Measurements from ENCODE around the gene PHLPP2. TPM values are rescaled to one million over a fixed set of nuclear protein-coding genes. Genes with fewer than 3 reads are reported as not detected.
"Not testable (repeated sequence)": the region's sequence is repeated elsewhere in the genome, so short reads cannot be mapped to it uniquely, and the experiment has no call there.

Gene PHLPP2
- total and polyA plus RNA-seq, 2 donors (not counting 1 experiment from before 2014, with no cell fraction given): 9.7 to 13.2 TPM

- no peak overlapping the region for H3K9ac ChIP-seq (ENCODE audit: insufficient read depth, low read length)
- H3K79me2 ChIP-seq (ENCODE audit: control insufficient read depth, insufficient read depth, low read length): no peaks in the 10 kb centered on the region
- H3K4me3 ChIP-seq (replicated peaks in 1 of 4; ENCODE audit: control extremely low read depth in 1 of 4, insufficient read depth in 1 of 4, low read depth in 3 of 4, low read length in 4 of 4): no peak overlapping the region
- no peaks in the 10 kb centered on the region for H3K9me3 ChIP-seq (ENCODE audit: control insufficient read depth, insufficient read depth, low read depth, low read length)
- no peak overlapping the region for H3K27ac ChIP-seq (ENCODE audit: insufficient read depth, low read length)
- H3K4me1 ChIP-seq (ENCODE audit: control insufficient read depth, extremely low read depth, insufficient read depth, low read length): no peaks in the 10 kb centered on the region
- no peak overlapping the region for H3K4me2 ChIP-seq (ENCODE audit: extremely low read depth, insufficient read depth, low read length)
- H2AFZ ChIP-seq (ENCODE audit: low read length): no peak overlapping the region
- no peaks in the 10 kb centered on the region for H4K20me1 ChIP-seq (ENCODE audit: control insufficient read depth, extremely low read depth, insufficient read depth, low read length)
- no peak for TF ChIP-seq EZH2 (IDR thresholded peaks at IDR 0.05; ENCODE audit: low read length, missing control alignments)
- DNase-seq (ENCODE audit: low read depth in 2 of 2): no peak
- H3K27me3 ChIP-seq (ENCODE audit: control insufficient read depth, insufficient read depth, low read length): no peaks in the 10 kb centered on the region
- H3K36me3 ChIP-seq (ENCODE audit: control insufficient read depth, insufficient read depth, low read length): no peaks in the 10 kb centered on the region
Observed at GRCh38 chr16:71693164-71693563, 31.3 kb downstream of the PHLPP2 start.

- H3K4me3 ChIP-seq (replicated peaks in 1 of 4; ENCODE audit: control extremely low read depth in 1 of 4, insufficient read depth in 1 of 4, low read depth in 3 of 4, low read length in 4 of 4): no peak overlapping the region
- H4K20me1 ChIP-seq (ENCODE audit: control insufficient read depth, extremely low read depth, insufficient read depth, low read length): no peaks in the 10 kb centered on the region
- H2AFZ ChIP-seq (ENCODE audit: low read length): no peak overlapping the region
- H3K27ac ChIP-seq (ENCODE audit: insufficient read depth, low read length): no peak overlapping the region
- DNase-seq (ENCODE audit: low read depth in 2 of 2): no peak
- H3K9ac ChIP-seq (ENCODE audit: insufficient read depth, low read length): no peak overlapping the region
- H3K4me2 ChIP-seq (ENCODE audit: extremely low read depth, insufficient read depth, low read length): no peak overlapping the region
- H3K79me2 ChIP-seq (ENCODE audit: control insufficient read depth, insufficient read depth, low read length): no peaks in the 10 kb centered on the region
- H3K9me3 ChIP-seq (ENCODE audit: control insufficient read depth, insufficient read depth, low read depth, low read length): no peaks in the 10 kb centered on the region
- H3K4me1 ChIP-seq (ENCODE audit: control insufficient read depth, extremely low read depth, insufficient read depth, low read length): no peaks in the 10 kb centered on the region
- no peak for TF ChIP-seq CTCF (conservative IDR thresholded peaks at IDR 0.05 in 1 of 2, IDR thresholded peaks at IDR 0.05 in 1 of 2; ENCODE audit: low read depth in 1 of 2, low read length in 2 of 2)
- no peak for TF ChIP-seq EZH2 (IDR thresholded peaks at IDR 0.05; ENCODE audit: low read length, missing control alignments)
- H3K36me3 ChIP-seq (ENCODE audit: control insufficient read depth, insufficient read depth, low read length): no peaks in the 10 kb centered on the region
- no peaks in the 10 kb centered on the region for H3K27me3 ChIP-seq (ENCODE audit: control insufficient read depth, insufficient read depth, low read length)
Observed at GRCh38 chr16:71689901-71690300, 34.6 kb downstream of the PHLPP2 start.

- Histone ChIP-seq H4K20me1 (ENCODE audit: control insufficient read depth, extremely low read depth, insufficient read depth, low read length) (no peaks in the 10 kb centered on the region), H2AFZ (ENCODE audit: low read length) (no peak overlapping the region), H3K9ac (ENCODE audit: insufficient read depth, low read length) (no peak overlapping the region), H3K9me3 (ENCODE audit: control insufficient read depth, insufficient read depth, low read depth, low read length) (no peaks in the 10 kb centered on the region), H3K27ac (ENCODE audit: insufficient read depth, low read length) (no peak overlapping the region), H3K79me2 (ENCODE audit: control insufficient read depth, insufficient read depth, low read length) (no peaks in the 10 kb centered on the region), H3K4me3 (replicated peaks in 1 of 4; ENCODE audit: control extremely low read depth in 1 of 4, insufficient read depth in 1 of 4, low read depth in 3 of 4, low read length in 4 of 4) (no peak overlapping the region), H3K27me3 (ENCODE audit: control insufficient read depth, insufficient read depth, low read length) (no peaks in the 10 kb centered on the region), H3K4me1 (ENCODE audit: control insufficient read depth, extremely low read depth, insufficient read depth, low read length) (no peaks in the 10 kb centered on the region), H3K36me3 (ENCODE audit: control insufficient read depth, insufficient read depth, low read length) (no peaks in the 10 kb centered on the region), H3K4me2 (ENCODE audit: extremely low read depth, insufficient read depth, low read length) (no peak overlapping the region)
- DNase-seq (ENCODE audit: low read depth in 2 of 2): no peak
- no peak for TF ChIP-seq CTCF (conservative IDR thresholded peaks at IDR 0.05 in 1 of 2, IDR thresholded peaks at IDR 0.05 in 1 of 2; ENCODE audit: low read depth in 1 of 2, low read length in 2 of 2)
- no peak for TF ChIP-seq EZH2 (IDR thresholded peaks at IDR 0.05; ENCODE audit: low read length, missing control alignments)
Observed at GRCh38 chr16:71687861-71688260, 36.6 kb downstream of the PHLPP2 start.

- not testable (repeated sequence) for H3K79me2 ChIP-seq (ENCODE audit: control insufficient read depth, insufficient read depth, low read length); H3K27ac ChIP-seq (ENCODE audit: insufficient read depth, low read length); H3K4me2 ChIP-seq (ENCODE audit: extremely low read depth, insufficient read depth, low read length); H3K36me3 ChIP-seq (ENCODE audit: control insufficient read depth, insufficient read depth, low read length); H3K4me3 ChIP-seq (replicated peaks in 1 of 4; ENCODE audit: control extremely low read depth in 1 of 4, insufficient read depth in 1 of 4, low read depth in 3 of 4, low read length in 4 of 4); H2AFZ ChIP-seq (ENCODE audit: low read length); H3K27me3 ChIP-seq (ENCODE audit: control insufficient read depth, insufficient read depth, low read length); H3K4me1 ChIP-seq (ENCODE audit: control insufficient read depth, extremely low read depth, insufficient read depth, low read length); H3K9me3 ChIP-seq (ENCODE audit: control insufficient read depth, insufficient read depth, low read depth, low read length); H3K9ac ChIP-seq (ENCODE audit: insufficient read depth, low read length); H4K20me1 ChIP-seq (ENCODE audit: control insufficient read depth, extremely low read depth, insufficient read depth, low read length); DNase-seq (ENCODE audit: low read depth in 2 of 2)
Observed at GRCh38 chr16:71684280-71684679, 40.2 kb downstream of the PHLPP2 start.
